Hippocampal formation (tissue), 2 donors: ENCODE results near the gene OR11L1.

ENCODE experiments used
- DNase-seq, 2 donors: peaks; one replicate each; lab custom pipeline; 2025; lab: John Stamatoyannopoulos, UW

Gene OR11L1

GRCh38 chr1:247797518-247797917 is 44.2 kb downstream of the OR11L1 start:
- DNase-seq = no peak
